H1 (cell line): Measurements from ENCODE around the gene C19orf25. TPM values are rescaled to one million over a fixed set of nuclear protein-coding genes. Genes with fewer than 3 reads are reported as not detected.
A peak's percentile ranks its signal among the peaks of the same experiment; 100 is the strongest.

Experiments
- ATF2 ChIP-seq: IDR thresholded peaks from 2 replicates; pipeline ENCODE4 v1.6.1; 2012; ENCODE audit warnings: low read length, inconsistent platforms
- CEBPB ChIP-seq: IDR thresholded peaks from 2 replicates; pipeline ENCODE4 v1.6.1; 2012; ENCODE audit warnings: low read depth, low read length
- HDAC2 ChIP-seq, 2 experiments: fragments of 300-600 bp in 1 of 2; sonication (generic) in 1 of 2; IDR thresholded peaks; 2 replicates each; pipeline ENCODE4 v1.6.1; 2011 to 2012; ENCODE audit warnings: low read depth in 2 of 2, low read length in 2 of 2, mild to moderate bottlenecking in 2 of 2, moderate library complexity in 2 of 2, borderline replicate concordance in 1 of 2, inconsistent platforms in 1 of 2
- POLR2A ChIP-seq, 2 experiments: IDR thresholded peaks; 1 replicate in 1 of 2; 2 replicates in 1 of 2; pipeline ENCODE4 v1.6.1; 2011; ENCODE audit warnings: low read depth in 2 of 2, low read length in 2 of 2, mild to moderate bottlenecking in 2 of 2; ENCODE audit errors: control extremely low read depth in 1 of 2
- RFX5 ChIP-seq: IDR thresholded peaks from 2 replicates; pipeline ENCODE4 v1.6.1; 2011; ENCODE audit warnings: low read depth, low read length, improper control_type of control experiment, borderline replicate concordance
- RNF2 ChIP-seq: fragments of 200-900, 300-1000 bp; sonication (generic); IDR thresholded peaks from 2 replicates; pipeline ENCODE4 v1.7.1; 2016; ENCODE audit warnings: borderline replicate concordance, low read depth, mild to moderate bottlenecking, antibody characterized with exemption, low read length; ENCODE audit not compliant: poor library complexity, severe bottlenecking; ENCODE audit errors: missing control alignments
- SAP30 ChIP-seq: fragments of 300-600 bp; sonication (generic); IDR thresholded peaks from 2 replicates; pipeline ENCODE4 v1.7.1; 2012; ENCODE audit warnings: low read length, moderate library complexity, mild to moderate bottlenecking, inconsistent platforms; ENCODE audit not compliant: insufficient read depth, insufficient replicate concordance
- SIN3A ChIP-seq, 2 experiments: IDR thresholded peaks in 1 of 2; conservative IDR thresholded peaks in 1 of 2; 2 replicates each; pipeline ENCODE4 v1.6.1; 2011 to 2012; ENCODE audit warnings: low read length in 2 of 2, improper control_type of control experiment in 1 of 2, low read depth in 1 of 2, mild to moderate bottlenecking in 1 of 2
- SP1 ChIP-seq: IDR thresholded peaks from 2 replicates; pipeline ENCODE4 v1.6.1; 2011; ENCODE audit warnings: low read depth, low read length
- TAF1 ChIP-seq: IDR thresholded peaks from 2 replicates; pipeline ENCODE4 v1.6.1; 2011; ENCODE audit warnings: mild to moderate bottlenecking, low read depth, low read length
- polyA plus RNA-seq, 7 experiments: library from polyadenylated mRNA; depleted of rRNA in 3 of 7; stranded (reverse) in 5 of 7; unstranded in 2 of 7; fragments of >200 nt in 5 of 7; fragments of 200-250 nt in 2 of 7; gene quantifications; 1 replicate in 5 of 7; 2 replicates in 1 of 7; 4 replicates in 1 of 7; pipeline versions ENCODE4 v1.2.1 to v1.2.3, GENCODE V29; 2011 to 2013; ENCODE audit warnings: missing spikeins in 2 of 7, mixed read lengths in 2 of 7
- total RNA-seq: library from RNA; stranded (reverse); fragmentation: NEBNext Ultra II Directional; extraction: Animal tissue kit (Norgen Biotek cat#: 25700); gene quantifications from 2 replicates; pipeline ENCODE4 v1.2.1, GENCODE V29; 2021

C19orf25 gene
- total and polyA plus RNA-seq, 2 of the 8 experiments (the other 6 are each of a cell fraction or from before 2014, with no cell fraction given): 41.3 to 67.4 TPM

- TF ChIP-seq TAF1: 0 out of 2 replicates have a peak, but pooled peaks have one; percentile 31
- TF ChIP-seq SIN3A (conservative IDR thresholded peaks at IDR 0.05 in 1 of 2, IDR thresholded peaks at IDR 0.05 in 1 of 2; ENCODE audit: low read depth in 1 of 2, low read length in 2 of 2): 0 out of 4 replicates have a peak, but pooled peaks of 1 of the 2 experiments have one; percentile 18
- TF ChIP-seq POLR2A (IDR thresholded peaks at IDR 0.05; ENCODE audit: control extremely low read depth in 1 of 2, low read depth in 2 of 2, low read length in 2 of 2): no peak
- no peak for TF ChIP-seq CEBPB
- TF ChIP-seq HDAC2 (IDR thresholded peaks at IDR 0.05; ENCODE audit: borderline replicate concordance in 1 of 2, low read depth in 2 of 2, low read length in 2 of 2): no peak
- TF ChIP-seq RNF2: no peak
- no peak for TF ChIP-seq SAP30
- TF ChIP-seq RFX5: no peak
- no peak for TF ChIP-seq ATF2
- TF ChIP-seq SP1: peak; percentile 38; the same call in 1 of the 2 replicates
Observed at GRCh38 chr19:1451916-1452801, 26.9 kb downstream of the C19orf25 start (continued).
